Measurements from ENCODE around the gene NWD2.

The NWD2 gene

DNA sequence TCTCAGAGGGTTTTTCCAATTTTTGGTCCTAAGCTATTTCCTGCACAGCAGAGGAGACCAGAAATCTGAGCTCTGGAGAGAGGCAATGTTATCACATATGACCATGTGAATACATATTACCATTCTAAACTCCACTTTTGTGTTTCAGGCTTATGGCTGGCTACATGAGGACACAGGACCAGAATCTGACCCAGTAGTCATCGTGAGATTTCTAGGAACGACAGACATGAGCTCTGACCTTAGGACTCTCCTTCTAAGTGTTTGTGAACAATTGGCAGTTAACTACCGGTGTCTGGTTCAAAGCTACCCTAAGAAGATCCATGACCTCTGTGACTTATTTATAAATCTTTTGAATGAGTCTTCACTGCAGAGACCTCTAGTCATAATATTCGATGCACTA is 198.6 kb downstream of the NWD2 start:
- DNase-seq, result no peak

DNA sequence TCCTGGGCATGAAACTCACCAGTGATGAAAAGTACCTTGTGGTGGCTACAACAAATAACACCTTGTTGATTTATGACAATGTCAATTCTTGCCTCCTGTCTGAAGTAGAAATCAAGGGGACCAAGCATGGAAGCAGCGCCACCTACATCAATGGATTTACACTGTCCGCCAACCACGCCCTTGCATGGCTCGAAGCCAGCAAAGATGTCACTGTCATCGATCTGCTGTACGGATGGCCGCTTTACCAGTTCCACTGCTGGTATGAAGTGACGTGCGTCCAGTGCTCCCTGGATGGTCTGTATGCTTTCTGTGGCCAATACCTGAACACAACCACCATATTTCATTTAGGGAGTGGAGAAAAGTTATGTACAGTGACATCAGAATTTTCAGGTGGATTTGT is 200.5 kb downstream of the NWD2 start:
- no peak for DNase-seq

- no peak for DNase-seq
Observed at GRCh38 chr4:37446016-37446415, 201.5 kb downstream of the NWD2 start.

DNA sequence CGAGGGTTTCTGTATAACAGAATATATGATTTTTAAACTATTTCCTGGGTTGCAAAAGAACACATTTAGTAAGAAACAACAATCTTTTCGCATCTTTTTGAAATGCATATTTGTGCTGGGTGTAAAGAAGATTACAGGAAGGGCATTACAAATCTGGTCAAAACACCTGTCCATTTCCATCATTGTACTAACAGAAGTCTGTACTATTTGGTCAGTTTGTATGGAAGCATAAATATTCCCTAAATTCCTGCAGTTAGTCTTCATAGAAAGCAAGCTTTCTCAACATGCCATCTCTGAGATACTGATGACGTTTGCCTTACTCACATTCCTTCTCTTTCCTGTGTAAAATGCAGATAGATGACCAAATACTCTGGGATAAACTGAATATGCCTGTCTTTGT is 203.3 kb downstream of the NWD2 start:
- no peak for DNase-seq

DNA sequence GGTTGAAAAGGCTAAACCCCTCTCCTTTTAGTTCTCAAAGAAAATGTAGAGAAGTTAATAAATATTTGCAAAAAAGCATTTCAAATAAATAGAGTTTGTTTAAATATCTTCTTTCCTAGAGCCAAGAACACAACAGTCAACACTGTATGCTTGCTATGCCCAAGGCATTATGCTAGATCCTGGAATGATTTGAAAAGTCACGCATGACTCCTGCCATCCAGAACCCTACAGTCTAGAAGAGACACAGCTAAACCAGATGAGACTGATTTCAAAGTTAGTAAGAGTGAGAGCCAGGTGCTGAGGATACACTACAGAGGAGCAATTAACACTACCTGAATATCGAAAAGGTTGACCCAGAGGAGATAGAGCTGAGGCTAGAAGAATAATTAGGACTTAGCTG is 205.8 kb downstream of the NWD2 start:
- no peak for DNase-seq

DNA sequence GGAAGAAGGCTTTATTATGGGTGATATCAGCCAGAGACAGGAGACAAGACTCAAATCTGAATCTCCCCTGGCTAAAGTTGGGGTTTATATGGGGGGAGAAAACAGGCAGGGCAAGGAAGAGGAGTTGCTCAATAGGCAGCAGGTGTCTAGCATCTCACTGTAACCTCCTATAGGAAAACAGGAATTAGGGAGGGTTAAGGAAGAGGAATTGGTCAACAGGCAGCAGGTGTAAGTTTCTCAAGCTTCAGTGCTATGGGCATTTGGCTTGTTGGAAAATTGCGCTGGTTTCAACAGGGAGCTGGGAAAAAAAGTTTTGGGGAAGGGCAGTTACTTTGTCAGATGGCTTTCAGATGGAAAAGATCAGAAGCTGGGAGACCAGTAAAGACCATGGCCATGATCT is 206.4 kb downstream of the NWD2 start:
- no peak for DNase-seq

- DNase-seq, result no peak
Observed at GRCh38 chr4:37451656-37452055, 207.1 kb downstream of the NWD2 start.

DNA sequence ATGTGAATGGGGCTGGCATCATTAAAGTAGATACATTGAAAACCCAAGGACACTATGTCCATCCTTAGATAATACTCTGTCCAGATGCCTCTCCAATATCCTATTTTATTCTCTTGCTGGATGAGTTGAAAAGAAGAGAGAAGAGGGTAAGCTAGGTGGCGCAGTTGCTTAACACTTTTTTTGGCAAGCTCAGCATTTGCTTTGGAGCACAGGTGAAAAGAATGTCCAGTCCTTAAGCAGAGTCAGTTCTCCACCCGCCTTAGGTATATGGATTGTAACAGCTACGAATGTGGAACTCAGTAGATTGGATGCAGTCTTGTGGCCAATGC is 208.4 kb downstream of the NWD2 start:
- DNase-seq, result peak; percentile 63 to 72

- peak; percentile 45 to 63 for DNase-seq
Observed at GRCh38 chr4:37453281-37453998, 208.9 kb downstream of the NWD2 start.

DNA sequence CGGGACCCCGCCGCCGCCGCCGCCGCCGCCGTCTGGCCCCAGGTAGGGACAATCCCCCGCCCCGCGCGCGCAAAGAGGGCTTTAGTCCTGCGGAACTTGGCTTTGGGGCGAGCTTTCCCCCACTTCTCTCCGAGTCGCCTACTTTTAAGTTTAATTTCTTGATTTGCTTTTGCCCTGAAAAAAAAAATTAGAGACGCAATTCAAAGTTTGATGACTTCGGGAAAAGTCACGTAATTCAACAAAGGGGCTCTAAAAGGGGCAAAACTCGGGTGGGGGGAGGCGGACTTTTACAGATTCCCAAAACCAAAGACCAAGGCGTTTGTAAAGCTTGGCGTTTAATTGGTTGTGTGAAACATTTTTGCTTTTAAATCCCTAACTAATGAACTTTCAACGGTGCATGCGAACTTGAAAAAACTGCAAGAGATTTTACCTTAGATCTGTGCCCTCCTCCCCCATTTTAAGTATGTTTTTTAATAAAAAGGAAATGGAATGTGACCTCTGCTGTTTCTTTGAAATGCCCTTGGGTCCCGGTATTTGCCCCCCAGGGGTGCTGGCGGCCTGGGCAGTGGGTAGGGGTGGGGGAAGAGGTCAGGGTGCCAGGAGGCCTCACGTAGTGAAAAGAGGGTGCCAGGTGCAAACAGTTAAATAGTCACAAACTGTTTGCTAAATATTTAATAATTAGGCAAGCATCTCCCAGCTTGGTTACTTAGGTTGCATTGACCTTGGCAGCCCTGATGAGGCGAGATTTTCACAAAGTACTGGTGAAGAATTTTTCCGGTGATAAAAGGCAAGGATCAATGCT is 209.7 kb downstream of the NWD2 start:
- DNase-seq, result no peak

- DNase-seq, result no peak
Observed at GRCh38 chr4:37455301-37456131, 211.0 kb downstream of the NWD2 start.

DNA sequence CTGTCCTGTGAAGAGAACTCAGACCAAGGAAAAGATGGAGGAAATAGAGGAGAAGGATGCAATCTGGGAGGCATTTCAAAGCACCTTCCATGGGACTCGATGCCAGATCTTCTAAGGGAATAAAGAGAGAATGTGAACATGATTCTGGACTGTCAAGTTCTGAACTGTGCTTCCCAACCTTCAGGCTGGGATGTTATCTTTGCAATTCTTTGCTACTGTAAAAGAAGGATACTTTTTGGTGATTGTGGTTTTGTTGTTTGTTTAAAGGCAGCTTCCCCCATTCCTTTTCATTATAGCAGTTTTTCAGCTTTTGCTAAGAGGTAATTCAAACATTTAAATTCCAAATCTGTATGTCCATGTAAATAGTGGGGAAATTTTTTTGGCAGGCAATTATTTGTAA is 217.3 kb downstream of the NWD2 start:
- DNase-seq, result no peak

GRCh38 chr4:37463033-37463856 is 218.7 kb downstream of the NWD2 start:
- no peak for DNase-seq

- no peak for DNase-seq
Observed at GRCh38 chr4:37464373-37465128, 220.0 kb downstream of the NWD2 start.

- DNase-seq, result no peak
Observed at GRCh38 chr4:37465296-37465695, 220.8 kb downstream of the NWD2 start.

DNA sequence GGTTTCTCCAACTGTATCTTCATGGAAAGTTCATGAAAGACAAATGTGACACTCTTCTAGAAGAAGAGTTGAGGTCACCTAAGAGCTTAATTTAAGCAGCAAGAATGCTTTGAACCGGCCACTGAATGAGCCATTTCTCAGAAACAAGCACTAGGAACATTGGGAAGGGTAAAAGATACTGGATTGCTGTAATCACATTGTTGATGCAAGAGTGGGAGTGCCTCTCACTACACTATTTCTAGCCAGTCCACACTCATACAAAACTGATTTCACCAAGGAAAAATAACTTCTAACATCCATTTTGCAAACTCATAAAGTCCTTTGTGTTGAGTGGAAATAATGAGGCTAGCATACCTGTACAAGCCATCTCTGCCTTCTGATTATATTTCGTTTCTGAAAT is 221.3 kb downstream of the NWD2 start:
- DNase-seq, result no peak

GRCh38 chr4:37467223-37467622 is 222.7 kb downstream of the NWD2 start:
- no peak for DNase-seq

GRCh38 chr4:37467824-37468223 is 223.3 kb downstream of the NWD2 start:
- DNase-seq, result no peak

DNA sequence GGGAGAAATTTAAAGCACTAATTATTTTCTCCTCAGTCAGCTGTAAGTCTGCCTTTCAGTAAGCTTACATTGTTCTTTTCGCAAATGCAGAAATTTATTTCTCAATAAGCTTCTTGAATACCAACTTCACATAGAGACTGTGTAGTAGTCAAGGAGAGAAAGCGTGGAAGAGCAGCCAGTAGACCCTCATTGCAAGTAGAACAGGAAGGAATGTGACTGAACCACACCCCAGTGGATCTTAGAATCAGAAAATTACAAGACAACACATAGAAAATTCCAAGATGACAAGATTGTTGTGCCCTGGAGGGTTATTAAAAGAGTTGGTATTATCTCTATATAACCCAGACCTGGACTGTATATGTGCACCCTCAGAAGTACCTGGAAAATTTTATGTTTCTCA is 224.7 kb downstream of the NWD2 start:
- no peak for DNase-seq

DNA sequence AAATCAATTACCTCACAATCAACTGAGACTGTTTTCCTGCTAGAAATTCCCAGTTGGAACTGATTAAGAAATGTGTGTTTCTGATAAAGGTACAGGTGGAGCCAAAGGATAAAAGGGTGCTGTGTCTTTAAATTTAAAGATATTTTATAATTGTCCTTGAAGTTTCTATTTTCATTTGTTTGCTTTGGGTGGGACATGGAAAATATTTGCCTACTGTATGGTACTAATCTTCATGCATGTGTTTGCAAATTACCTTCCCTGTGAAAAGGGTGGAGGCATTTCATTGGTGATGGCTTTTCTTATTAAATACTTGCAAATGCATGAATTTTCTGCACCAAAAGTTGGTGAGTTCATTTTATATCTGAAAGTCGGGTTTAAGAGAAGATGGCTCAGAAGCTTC is 225.7 kb downstream of the NWD2 start:
- DNase-seq, result no peak

DNA sequence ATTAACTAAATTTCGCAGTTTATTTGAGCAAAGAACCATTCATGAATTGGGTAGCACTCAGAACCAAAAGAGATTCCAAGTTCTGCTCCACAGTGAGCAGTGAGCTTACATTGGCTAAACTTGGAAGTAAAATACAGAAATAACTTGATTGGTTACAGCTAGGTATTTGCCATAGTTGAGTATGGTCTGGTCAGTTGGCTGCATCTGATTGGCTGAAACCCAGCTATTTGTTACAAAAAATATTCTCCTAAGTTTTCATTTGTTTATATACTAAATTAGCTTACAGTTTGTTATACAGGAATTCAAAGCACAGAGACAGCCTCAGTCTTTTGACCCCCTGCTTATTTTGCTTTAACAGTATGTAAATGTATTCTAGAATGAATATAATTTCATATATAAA is 226.6 kb downstream of the NWD2 start:
- DNase-seq, result no peak

DNA sequence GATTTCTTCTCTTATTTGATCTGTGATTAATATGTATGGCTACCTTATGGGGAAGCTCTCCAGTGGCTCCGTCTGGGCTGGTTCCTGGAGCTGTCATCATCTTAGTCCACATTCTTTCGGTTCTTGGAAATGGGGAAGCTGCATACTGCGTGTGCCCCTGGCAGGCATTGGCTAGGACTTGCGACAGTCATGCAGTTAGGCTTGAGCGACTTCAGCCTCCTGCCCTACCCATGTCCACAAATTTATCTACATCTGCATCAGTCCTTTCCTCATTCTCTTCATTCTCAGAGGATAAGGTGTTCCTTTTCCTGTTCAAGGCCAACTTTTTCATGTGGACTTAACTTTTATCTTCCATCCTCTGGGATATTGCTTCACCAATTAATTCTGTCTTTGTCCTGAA is 227.4 kb downstream of the NWD2 start:
- DNase-seq, result no peak

All from hippocampal formation (tissue), 2 donors.